ENCODE data around the gene IQSEC2. TPM values are rescaled to one million over a fixed set of nuclear protein-coding genes. Genes with fewer than 3 reads are reported as not detected.

IQSEC2 gene
- total RNA-seq, 4 donors from 2014 or later, result 10.1 to 25.7 (median 16.8) TPM

DNA sequence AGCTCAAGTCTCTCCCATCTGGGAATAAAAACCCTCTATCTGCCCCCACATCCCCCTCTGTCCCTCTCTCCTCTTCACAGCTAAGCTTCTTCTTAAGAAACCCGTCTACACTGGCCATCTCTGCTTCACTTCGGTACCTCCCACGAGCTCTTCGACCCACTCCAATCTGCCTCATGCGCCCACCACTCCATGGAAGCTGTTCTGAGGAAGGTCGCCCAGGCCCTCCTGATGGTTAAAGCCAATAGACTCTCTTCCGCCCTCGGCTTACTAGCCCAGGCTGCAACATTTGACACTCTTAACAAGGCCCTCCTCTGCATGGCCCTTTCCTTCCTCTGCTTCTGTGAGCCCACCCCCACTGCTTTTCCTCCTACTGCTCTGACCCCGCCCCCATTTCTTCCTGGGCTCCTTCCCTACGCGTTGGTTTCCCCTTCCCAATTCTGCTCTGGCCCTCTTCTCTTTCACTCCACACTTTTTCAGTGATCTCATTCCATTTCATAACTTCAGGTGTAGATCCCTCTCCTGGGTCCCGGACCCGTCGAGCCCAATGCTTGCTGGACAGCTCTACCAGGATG lies 11.8 kb downstream of the IQSEC2 start:
- Histone ChIP-seq H3K9me3 (no peaks in the 10 kb centered on the region), H3K36me3 (no peaks in the 10 kb centered on the region), H3K4me1 (no peaks in the 10 kb centered on the region), H3K4me3 (no peak overlapping the region), H3K27ac (no peak overlapping the region), H3K27me3 (no peaks in the 10 kb centered on the region)
- TF ChIP-seq, protein P1, sequence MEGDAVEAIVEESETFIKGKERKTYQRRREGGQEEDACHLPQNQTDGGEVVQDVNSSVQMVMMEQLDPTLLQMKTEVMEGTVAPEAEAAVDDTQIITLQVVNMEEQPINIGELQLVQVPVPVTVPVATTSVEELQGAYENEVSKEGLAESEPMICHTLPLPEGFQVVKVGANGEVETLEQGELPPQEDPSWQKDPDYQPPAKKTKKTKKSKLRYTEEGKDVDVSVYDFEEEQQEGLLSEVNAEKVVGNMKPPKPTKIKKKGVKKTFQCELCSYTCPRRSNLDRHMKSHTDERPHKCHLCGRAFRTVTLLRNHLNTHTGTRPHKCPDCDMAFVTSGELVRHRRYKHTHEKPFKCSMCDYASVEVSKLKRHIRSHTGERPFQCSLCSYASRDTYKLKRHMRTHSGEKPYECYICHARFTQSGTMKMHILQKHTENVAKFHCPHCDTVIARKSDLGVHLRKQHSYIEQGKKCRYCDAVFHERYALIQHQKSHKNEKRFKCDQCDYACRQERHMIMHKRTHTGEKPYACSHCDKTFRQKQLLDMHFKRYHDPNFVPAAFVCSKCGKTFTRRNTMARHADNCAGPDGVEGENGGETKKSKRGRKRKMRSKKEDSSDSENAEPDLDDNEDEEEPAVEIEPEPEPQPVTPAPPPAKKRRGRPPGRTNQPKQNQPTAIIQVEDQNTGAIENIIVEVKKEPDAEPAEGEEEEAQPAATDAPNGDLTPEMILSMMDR (IDR thresholded peaks at IDR 0.05), result no peak
- TF ChIP-seq EP300 (IDR thresholded peaks at IDR 0.05) (no peak), POLR2A (IDR thresholded peaks at IDR 0.05) (no peak), POLR2AphosphoS5 (IDR thresholded peaks at IDR 0.05) (no peak)
- no peak for ATAC-seq
- 88 to 94% methylated on average over 11 to 14 of the region's 14 CpGs for WGBS, 2 donors (ENCODE audit: low coverage in 1 of 2)

DNA sequence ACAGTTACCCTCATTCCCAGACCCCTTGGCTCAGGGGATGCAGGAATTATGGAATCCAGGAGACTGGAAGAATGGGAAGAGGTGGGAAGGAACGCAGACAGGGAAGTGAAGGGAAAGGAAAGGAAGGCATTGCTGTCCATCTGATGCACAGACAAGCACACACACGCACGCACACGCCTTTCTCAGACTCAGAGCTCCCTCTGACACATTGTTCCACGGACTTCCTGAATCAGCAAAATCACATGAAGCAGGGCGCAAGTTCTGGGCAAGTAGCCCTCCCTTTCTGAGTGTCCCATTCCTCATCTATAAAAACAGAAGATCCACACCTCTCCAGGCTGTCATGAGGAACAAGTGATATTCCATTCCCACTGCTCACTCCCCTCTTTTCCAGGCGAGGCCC lies 13.2 kb downstream of the IQSEC2 start:
- no peak for TF ChIP-seq EP300 (IDR thresholded peaks at IDR 0.05)
- Histone ChIP-seq H3K4me1 (no peaks in the 10 kb centered on the region), H3K27me3 (no peaks in the 10 kb centered on the region), H3K4me3 (no peak overlapping the region), H3K36me3 (no peaks in the 10 kb centered on the region), H3K27ac (no peak overlapping the region), H3K9me3 (no peaks in the 10 kb centered on the region)
- 72 to 83% methylated on average over 1 to 5 of the region's 7 CpGs for WGBS, 2 donors (ENCODE audit: low coverage in 1 of 2)
- ATAC-seq, result no peak

DNA sequence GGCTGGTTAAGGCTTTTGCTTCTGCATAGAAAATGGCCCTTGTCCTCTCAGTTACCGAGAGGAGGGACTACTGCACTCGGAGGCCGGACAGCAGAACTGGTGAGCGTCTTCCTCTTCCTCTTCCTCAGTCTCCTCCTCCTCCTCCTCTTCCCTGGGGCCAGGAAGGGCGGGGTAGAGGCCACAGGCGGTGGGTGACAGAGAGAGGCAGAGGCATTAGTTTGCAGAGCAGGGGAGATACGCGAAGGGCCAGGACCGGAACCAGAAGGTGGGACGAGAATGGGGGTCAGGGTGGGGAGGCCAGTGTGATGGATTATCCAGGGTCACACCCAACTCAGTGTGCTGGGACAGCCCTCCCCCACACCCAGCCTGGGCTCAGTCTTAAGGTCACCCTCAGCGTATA lies 14.5 kb downstream of the IQSEC2 start:
- Histone ChIP-seq H3K4me3 (no peak overlapping the region), H3K36me3 (no peaks in the 10 kb centered on the region), H3K9me3 (no peaks in the 10 kb centered on the region), H3K27ac (no peak overlapping the region), H3K4me1 (no peaks in the 10 kb centered on the region), H3K27me3 (no peaks in the 10 kb centered on the region)
- no peak for ATAC-seq
- WGBS, 2 donors (ENCODE audit: low coverage in 1 of 2), result 100% methylated on average over 1 of the region's 11 CpGs
- TF ChIP-seq POLR2A (IDR thresholded peaks at IDR 0.05) (no peak), POLR2AphosphoS5 (IDR thresholded peaks at IDR 0.05) (no peak), EP300 (IDR thresholded peaks at IDR 0.05) (no peak)
- TF ChIP-seq, protein P1 (IDR thresholded peaks at IDR 0.05), result no peak

DNA sequence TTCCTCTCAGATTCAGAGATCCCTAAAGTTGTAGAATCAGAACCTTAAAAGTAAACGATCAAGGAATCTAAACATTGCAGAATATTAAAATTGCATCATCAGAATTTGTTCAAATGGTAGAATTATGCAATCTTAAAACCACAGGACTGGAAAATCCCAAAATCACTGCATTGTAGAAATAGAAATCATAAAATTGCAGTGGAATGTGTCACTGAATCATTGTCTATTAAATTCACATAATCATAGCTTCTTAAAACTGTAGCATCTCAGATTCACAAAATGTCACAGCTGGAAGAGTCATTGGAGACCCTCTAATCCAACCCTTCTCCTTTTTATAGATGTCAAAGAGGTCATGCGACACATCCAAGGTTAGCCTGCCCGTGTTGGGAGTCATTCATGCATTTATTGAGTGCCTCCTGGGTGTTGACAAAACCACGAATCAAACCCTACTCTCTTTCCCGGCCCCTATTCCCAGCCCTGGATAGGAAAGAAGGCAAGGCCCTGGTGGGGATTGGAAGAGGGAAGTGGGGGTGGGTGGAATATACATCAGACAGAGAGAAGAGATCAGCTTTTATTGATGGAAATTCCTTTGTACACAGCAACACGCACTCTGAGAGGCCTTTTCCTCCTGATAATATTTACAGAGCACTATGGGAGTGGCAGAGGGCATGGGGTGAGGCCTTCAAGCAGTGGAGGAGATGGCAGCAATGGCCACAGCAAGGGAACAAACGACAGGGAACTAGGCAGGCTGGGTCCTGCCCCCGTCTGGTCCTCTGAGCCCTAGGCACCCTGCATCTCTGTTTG lies 15.4 kb downstream of the IQSEC2 start:
- 52 to 66% methylated on average over 4 to 6 of the region's 8 CpGs for WGBS, 2 donors (ENCODE audit: low coverage in 1 of 2)
- Histone ChIP-seq H3K9me3 (no peaks in the 10 kb centered on the region), H3K36me3 (no peaks in the 10 kb centered on the region), H3K4me3 (no peak overlapping the region), H3K4me1 (no peaks in the 10 kb centered on the region), H3K27me3 (no peaks in the 10 kb centered on the region), H3K27ac (no peak overlapping the region)
- TF ChIP-seq EP300 (IDR thresholded peaks at IDR 0.05) (no peak), POLR2AphosphoS5 (IDR thresholded peaks at IDR 0.05) (no peak), POLR2A (IDR thresholded peaks at IDR 0.05) (no peak)
- TF ChIP-seq, protein P1 (IDR thresholded peaks at IDR 0.05), result no peak
- no peak for ATAC-seq

DNA sequence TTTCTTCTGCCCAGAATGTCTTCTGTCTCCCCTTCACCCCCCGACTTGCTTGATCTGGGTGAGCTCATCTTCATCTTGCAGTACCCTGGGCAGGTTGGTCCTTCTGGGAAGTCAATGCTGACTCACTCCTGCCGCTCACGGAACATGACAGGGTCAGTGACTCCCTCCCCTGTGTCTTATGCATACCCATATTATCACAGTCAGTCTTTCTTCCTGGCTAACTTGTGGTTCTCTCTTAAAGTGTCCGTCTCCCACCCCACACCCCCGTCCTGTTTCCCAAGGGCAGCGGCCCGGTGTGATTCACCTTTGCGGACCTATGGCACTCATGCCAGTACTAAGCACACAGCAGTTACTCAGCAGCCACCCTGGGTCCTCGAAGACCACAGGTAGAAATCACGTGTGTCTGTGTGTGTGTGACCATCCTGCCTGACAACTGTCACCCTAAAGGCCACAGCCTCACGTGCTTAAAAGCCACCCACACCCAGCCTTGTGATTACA lies 17.7 kb downstream of the IQSEC2 start:
- TF ChIP-seq POLR2A (IDR thresholded peaks at IDR 0.05), result no peak
- no peak for TF ChIP-seq POLR2AphosphoS5 (IDR thresholded peaks at IDR 0.05)
- no peak for TF ChIP-seq EP300 (IDR thresholded peaks at IDR 0.05)
- TF ChIP-seq, protein P1 (IDR thresholded peaks at IDR 0.05), result no peak
- no peaks in the 10 kb centered on the region for H3K27me3 ChIP-seq
- 39 to 63% methylated on average over 3 to 7 of the region's 11 CpGs for WGBS, 2 donors (ENCODE audit: low coverage in 1 of 2)
- H3K4me1 ChIP-seq, result no peaks in the 10 kb centered on the region
- H3K4me3 ChIP-seq, result no peak overlapping the region
- no peak for ATAC-seq
- no peak overlapping the region for H3K27ac ChIP-seq
- no peaks in the 10 kb centered on the region for H3K9me3 ChIP-seq
- H3K36me3 ChIP-seq, result no peaks in the 10 kb centered on the region
